GM19438 (cell line): ENCODE results near the gene MUC5B.

ENCODE experiments used
- ATAC-seq: cut with Tn5 transposase; IDR thresholded peaks from one replicate; pipeline ENCODE4 v1.9.1; 2021; ENCODE audit warnings: low read depth; ENCODE audit not compliant: unreplicated experiment

The MUC5B gene

GRCh38 chr11:1293619-1294015 is 70.8 kb downstream of the MUC5B start:
- ATAC-seq, result no peak

- ATAC-seq, result no peak
Observed at GRCh38 chr11:1295086-1295485, 72.2 kb downstream of the MUC5B start.

- ATAC-seq, result no peak
Observed at GRCh38 chr11:1295591-1295990, 72.7 kb downstream of the MUC5B start.

GRCh38 chr11:1296287-1296686 is 73.4 kb downstream of the MUC5B start:
- no peak for ATAC-seq

GRCh38 chr11:1297011-1297575 is 74.2 kb downstream of the MUC5B start:
- no peak for ATAC-seq

- no peak for ATAC-seq
Observed at GRCh38 chr11:1297576-1298473, 75.0 kb downstream of the MUC5B start.

- ATAC-seq, result no peak
Observed at GRCh38 chr11:1298695-1299492, 76.0 kb downstream of the MUC5B start.

- no peak for ATAC-seq
Observed at GRCh38 chr11:1299621-1300020, 76.8 kb downstream of the MUC5B start.

- no peak for ATAC-seq
Observed at GRCh38 chr11:1300121-1300520, 77.3 kb downstream of the MUC5B start.

GRCh38 chr11:1300569-1301187 is 77.8 kb downstream of the MUC5B start:
- no peak for ATAC-seq

GRCh38 chr11:1301220-1302000 is 78.5 kb downstream of the MUC5B start:
- ATAC-seq, result no peak

GRCh38 chr11:1302041-1302460 is 79.2 kb downstream of the MUC5B start:
- ATAC-seq, result no peak

- no peak for ATAC-seq
Observed at GRCh38 chr11:1302461-1303125, 79.7 kb downstream of the MUC5B start.

- no peak for ATAC-seq
Observed at GRCh38 chr11:1303126-1303821, 80.4 kb downstream of the MUC5B start.

- no peak for ATAC-seq
Observed at GRCh38 chr11:1303973-1304372, 81.1 kb downstream of the MUC5B start.

- no peak for ATAC-seq
Observed at GRCh38 chr11:1304380-1304779, 81.5 kb downstream of the MUC5B start.

- ATAC-seq, result no peak
Observed at GRCh38 chr11:1305063-1305495, 82.2 kb downstream of the MUC5B start.

GRCh38 chr11:1305501-1306056 is 82.7 kb downstream of the MUC5B start:
- ATAC-seq, result no peak
